LNCAP (cell line): ENCODE data around the gene GUCD1.

Experiments used
- CTCF ChIP-seq: fragments of 450-650 bp; IDR thresholded peaks from 2 replicates; pipeline ENCODE4 v1.5.1; 2017; ENCODE audit warnings: mild to moderate bottlenecking

GUCD1 gene

GRCh38 chr22:24594569-24595120, 39.7 kb upstream of the GUCD1 start:
- TF ChIP-seq CTCF, result no peak

- no peak for TF ChIP-seq CTCF
Measured at GRCh38 chr22:24593836-24594568, 39.1 kb upstream of the GUCD1 start.

- TF ChIP-seq CTCF, result no peak
Measured at GRCh38 chr22:24592851-24593558, 38.1 kb upstream of the GUCD1 start, which contains the start of gene LRRC75B. TSS of gene LRRC75B (minus strand) at chr22:24593073. CDS start at chr22:24593039, 34 bp downstream.

GRCh38 chr22:24592058-24592850, 37.3 kb upstream of the GUCD1 start:
- TF ChIP-seq CTCF, result no peak

DNA sequence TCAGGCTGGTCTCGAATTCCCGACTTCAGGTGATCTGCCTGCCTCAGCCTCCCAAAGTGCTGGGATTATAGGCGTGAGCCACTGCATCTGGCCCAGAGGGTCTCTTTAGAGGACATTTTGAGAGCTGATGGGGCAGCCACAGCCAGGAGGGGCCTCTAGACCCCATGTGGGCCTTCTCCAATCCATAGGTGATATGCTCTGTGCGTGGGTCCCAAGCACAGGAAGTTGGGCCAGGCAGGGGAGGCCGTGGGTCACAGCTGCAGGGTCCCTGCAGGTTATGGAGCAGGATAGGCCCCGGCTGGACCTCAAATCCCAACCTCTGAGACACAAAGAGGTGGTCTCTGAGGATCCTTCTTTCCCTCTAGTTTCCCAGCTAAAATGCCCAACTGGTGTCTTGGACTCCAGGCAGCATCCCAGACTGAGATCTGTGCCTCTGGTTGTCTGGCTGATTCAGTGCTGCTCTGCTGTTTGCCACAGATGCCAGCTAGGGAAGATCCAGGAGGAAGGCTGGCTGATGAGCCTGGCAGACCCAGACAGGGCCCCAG, 36.4 kb upstream of the GUCD1 start:
- no peak for TF ChIP-seq CTCF

DNA sequence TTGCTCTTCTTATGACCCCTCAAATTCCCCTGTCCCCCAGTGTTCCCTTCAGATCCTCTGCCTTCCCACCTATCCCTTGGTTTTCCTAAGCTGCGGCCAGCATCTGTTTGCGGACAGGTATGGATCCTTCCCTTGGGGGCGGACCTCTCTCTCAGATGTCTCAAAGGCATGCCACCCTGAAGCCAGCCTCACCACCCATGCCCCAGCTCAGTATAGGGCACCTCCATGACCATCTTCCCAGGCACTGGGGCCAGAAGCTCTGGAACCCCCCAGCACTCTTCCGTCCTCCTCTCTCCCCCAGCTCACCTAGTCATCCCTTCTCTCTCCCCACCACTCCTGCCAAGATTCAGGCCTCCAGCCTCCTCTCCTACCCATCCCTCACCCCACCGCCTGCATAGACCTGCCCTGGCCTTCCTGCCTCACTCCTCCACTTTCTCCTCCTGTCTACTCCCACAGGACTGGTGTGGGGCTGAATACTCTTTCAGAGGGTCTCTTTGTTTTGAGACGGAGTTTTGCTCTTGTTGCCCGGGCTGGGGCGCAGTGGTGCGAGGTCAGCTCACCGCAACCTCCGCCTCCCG, 35.7 kb upstream of the GUCD1 start:
- TF ChIP-seq CTCF, result no peak
